Mucosa of descending colon (tissue), 3 donors: ENCODE results near the gene SMARCA2. TPM values are rescaled to one million over a fixed set of nuclear protein-coding genes. Genes with fewer than 3 reads are reported as not detected.
A peak's percentile ranks its signal among the peaks of the same experiment; 100 is the strongest.

Experiments
- ATAC-seq: fragments of 200-7000 bp; cut with Tn5 transposase; one replicate; pipeline ENCODE4 v1.9.1; 2020; ENCODE audit warnings: mild to moderate bottlenecking, moderate library complexity
- DNase-seq, 3 donors: peaks; one replicate each; pipeline ENCODE4 v3.0.0-alpha.2; 2020
- H3K36me3 ChIP-seq: fragments of 200-600 bp; one replicate; pipeline ENCODE4 v1.8.0; 2021; ENCODE audit warnings: low read depth, mild to moderate bottlenecking
- H3K4me1 ChIP-seq: fragments of 200-600 bp; one replicate; pipeline ENCODE4 v1.8.0; 2021; ENCODE audit warnings: low read depth, mild to moderate bottlenecking
- H3K4me3 ChIP-seq: fragments of 200-600 bp; one replicate; pipeline ENCODE4 v1.8.0; 2021; ENCODE audit warnings: mild to moderate bottlenecking
- H3K9me3 ChIP-seq: fragments of 200-600 bp; one replicate; pipeline ENCODE4 v1.8.0; 2021; ENCODE audit warnings: mild to moderate bottlenecking
- CTCF ChIP-seq: fragments of 200-600 bp; IDR thresholded peaks from one replicate; pipeline ENCODE4 v1.8.0; 2022; ENCODE audit warnings: antibody characterized with exemption, mild to moderate bottlenecking
- intact Hi-C, 2 donors: fragments of 100-400 bp; cut with DNase I in 1 of 2; cut with micrococcal nuclease in 1 of 2; formaldehyde crosslinking; loops; one replicate each; pipeline versions ENCODE4 v1.11.0 to v1.11.1; 2022; cut with DNase I, micrococcal nuclease
- total RNA-seq, 3 donors: library from RNA; stranded (reverse); fragmentation: NEBNext Ultra II Directional in 2 of 3; extraction: Animal tissue kit (Norgen Biotek cat#: 25700) in 2 of 3; gene quantifications; one replicate each; pipeline versions ENCODE4 v1.2.1 to v1.2.4, GENCODE V29; 2021 to 2023
- donor health status: DM: no; HTN: no; CAD: no; lungs with moderate emphysema.
- donor health status: DM: no; HTN: no; CAD: no.
- donor health status: DM: no; HTN: yes; CAD: no.

The SMARCA2 gene
- total RNA-seq, 3 donors from 2014 or later, result 105 to 131 (median 117) TPM

DNA sequence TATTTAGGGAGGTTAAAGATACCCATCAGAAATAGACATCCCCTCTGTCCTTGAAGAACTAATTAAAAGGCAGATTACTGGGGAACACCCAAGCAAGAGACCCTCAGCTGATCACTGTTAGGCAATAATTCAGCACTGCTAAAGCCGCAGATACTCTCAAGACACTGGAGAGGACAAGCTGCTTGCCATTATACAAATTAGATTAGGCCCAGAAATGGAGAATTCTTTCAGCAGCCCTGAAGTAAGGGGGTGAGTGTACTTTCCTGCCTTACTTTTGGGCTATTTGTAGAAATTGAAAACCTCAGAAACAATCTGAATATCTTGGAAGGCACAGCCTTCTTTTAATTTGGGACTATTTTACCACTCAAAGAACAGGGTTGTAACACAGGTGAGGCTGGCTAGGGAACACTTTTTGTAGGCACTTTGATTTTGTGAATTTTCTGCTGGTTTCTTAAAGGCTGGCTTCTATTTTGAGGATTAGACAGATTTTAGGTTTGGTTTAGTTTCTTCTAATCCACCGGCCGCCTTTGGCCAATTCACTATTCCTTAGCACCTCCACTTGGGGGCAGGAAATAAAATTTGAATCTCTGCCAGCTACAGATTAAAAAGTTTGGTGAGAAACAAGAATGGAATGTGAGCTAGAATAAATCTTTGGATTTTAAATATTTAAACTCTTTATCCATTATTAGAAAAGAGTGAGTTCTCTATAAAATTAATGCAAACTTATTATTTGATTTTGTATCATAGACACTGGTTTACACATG, 106.0 kb downstream of the SMARCA2 start:
- TF ChIP-seq CTCF, result no peak
- Histone ChIP-seq H3K4me1 (no peaks in the 10 kb centered on the region), H3K9me3 (no peaks in the 10 kb centered on the region), H3K4me3 (no peak overlapping the region), H3K36me3 (peaks cover 11% of the 10 kb centered on the region)
- intact Hi-C loops, result no loop called here
- ATAC-seq (no peak), DNase-seq (no peak)

- H3K36me3 ChIP-seq, result peaks cover 11% of the 10 kb centered on the region
- H3K4me3 ChIP-seq, result no peak overlapping the region
- ATAC-seq (no peak), DNase-seq (no peak)
- intact Hi-C loops, result no loop called here
- no peaks in the 10 kb centered on the region for H3K4me1 ChIP-seq
- H3K9me3 ChIP-seq, result no peaks in the 10 kb centered on the region
- TF ChIP-seq CTCF, result no peak
Measured at GRCh38 chr9:2122299-2122698, 107.2 kb downstream of the SMARCA2 start.

DNA sequence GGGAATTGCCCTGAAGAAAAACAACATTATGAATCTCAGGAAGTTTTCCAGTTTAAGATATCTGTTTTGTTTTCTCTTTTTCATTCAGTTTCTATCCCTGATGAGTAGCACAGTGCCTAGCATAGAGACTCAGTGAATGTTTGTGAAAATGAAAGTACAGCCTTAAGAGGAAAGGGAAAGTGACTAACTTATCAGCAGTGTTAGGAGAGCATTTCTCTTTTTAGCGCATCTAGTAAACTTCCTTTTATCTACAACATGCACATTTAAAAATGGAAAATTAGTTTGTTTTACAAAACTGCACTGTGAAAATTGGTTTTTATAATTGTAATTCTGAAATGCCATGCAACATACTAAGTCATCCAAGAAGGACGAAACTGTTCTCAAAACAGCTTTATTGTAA, 110.8 kb downstream of the SMARCA2 start:
- ATAC-seq, result peak; percentile 68
- H3K9me3 ChIP-seq, result no peaks in the 10 kb centered on the region
- DNase-seq, result no peak
- no peak for TF ChIP-seq CTCF
- H3K36me3 ChIP-seq, result peaks cover 11% of the 10 kb centered on the region
- no peak overlapping the region for H3K4me3 ChIP-seq
- intact Hi-C loops, result no loop called here
- H3K4me1 ChIP-seq, result no peaks in the 10 kb centered on the region

GRCh38 chr9:2126331-2126803, 111.2 kb downstream of the SMARCA2 start:
- Histone ChIP-seq H3K36me3 (peaks cover 11% of the 10 kb centered on the region), H3K4me1 (no peaks in the 10 kb centered on the region), H3K9me3 (no peaks in the 10 kb centered on the region), H3K4me3 (no peak overlapping the region)
- intact Hi-C loops, result no loop called here
- ATAC-seq, result peak; percentile 36
- no peak for DNase-seq
- TF ChIP-seq CTCF, result no peak

DNA sequence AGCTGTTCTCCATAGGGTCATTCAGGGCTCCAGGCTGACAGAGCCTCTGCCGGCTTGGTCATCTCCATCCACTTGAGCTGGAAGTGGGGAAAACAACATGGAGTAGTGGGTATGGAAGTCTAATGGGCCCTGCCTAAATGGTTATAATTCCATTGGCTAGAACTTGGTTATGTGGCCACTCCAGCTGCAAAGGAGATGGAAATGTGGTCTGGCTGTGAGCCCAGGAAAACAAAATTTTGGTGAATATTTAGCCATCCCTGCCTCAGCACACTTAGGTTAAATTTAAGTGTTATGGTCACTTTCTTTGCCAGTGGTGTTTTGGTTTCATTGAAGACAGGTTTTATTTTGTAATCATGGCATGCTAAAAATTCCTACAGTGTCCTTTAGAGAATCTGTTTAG, 112.3 kb downstream of the SMARCA2 start:
- Histone ChIP-seq H3K4me3 (no peak overlapping the region), H3K9me3 (no peaks in the 10 kb centered on the region), H3K36me3 (peaks cover 10% of the 10 kb centered on the region), H3K4me1 (no peaks in the 10 kb centered on the region)
- TF ChIP-seq CTCF, result no peak
- no peak for ATAC-seq
- intact Hi-C loops, result no loop called here
- DNase-seq, result no peak
